ENCODE measurements around the gene TRIAP1. TPM values are rescaled to one million over a fixed set of nuclear protein-coding genes. Genes with fewer than 3 reads are reported as not detected.

The TRIAP1 gene
- polyA plus RNA-seq, 1 of the 3 experiments (the other 2 are of a cell fraction): 34.1 TPM

DNA sequence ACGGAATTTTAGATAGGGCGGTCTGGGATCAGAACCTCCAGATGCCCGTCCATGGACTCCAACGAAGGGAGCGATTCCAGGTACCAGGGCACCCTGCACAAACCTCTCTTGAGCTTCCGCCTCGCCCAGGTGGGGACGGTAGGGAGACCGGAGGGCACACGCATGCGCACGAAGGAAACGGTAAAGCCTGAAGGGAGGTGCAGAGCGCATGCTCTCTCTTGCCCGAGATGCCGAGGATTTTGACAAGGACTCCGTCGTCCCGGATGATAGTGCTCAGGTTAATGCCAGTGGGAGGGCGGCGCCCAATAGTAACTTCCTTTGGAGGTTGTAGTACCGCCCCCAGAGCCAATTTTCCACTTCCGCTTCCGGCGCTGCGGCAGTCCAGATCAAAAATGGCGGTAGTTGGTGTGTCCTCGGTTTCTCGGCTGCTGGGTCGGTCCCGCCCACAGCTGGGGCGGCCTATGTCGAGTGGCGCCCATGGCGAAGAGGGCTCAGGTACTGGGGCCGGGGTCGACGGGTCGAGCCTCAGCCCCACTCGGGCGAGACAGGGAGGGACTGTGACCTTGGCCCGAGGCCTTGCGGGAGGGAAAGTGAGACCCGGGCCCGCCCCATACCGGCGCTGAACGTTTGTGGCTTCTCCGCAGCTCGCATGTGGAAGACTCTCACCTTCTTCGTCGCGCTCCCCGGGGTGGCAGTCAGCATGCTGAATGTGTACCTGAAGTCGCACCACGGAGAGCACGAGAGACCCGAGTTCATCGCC lies 8.3 kb downstream of the TRIAP1 start, which contains the start of gene COX6A1 (continued):
- TF ChIP-seq NFIC (IDR thresholded peaks at IDR 0.05; ENCODE audit: borderline replicate concordance): no peak
- TF ChIP-seq, protein P1, sequence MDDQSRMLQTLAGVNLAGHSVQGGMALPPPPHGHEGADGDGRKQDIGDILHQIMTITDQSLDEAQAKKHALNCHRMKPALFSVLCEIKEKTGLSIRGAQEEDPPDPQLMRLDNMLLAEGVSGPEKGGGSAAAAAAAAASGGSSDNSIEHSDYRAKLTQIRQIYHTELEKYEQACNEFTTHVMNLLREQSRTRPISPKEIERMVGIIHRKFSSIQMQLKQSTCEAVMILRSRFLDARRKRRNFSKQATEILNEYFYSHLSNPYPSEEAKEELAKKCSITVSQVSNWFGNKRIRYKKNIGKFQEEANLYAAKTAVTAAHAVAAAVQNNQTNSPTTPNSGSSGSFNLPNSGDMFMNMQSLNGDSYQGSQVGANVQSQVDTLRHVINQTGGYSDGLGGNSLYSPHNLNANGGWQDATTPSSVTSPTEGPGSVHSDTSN (IDR thresholded peaks at IDR 0.05): no peak
- peak; percentile 78 for TF ChIP-seq MXI1 (IDR thresholded peaks at IDR 0.05; ENCODE audit: low read depth, low read length)
- TF ChIP-seq YY1 (IDR thresholded peaks at IDR 0.05; ENCODE audit: low read depth): peak; percentile 96
- TF ChIP-seq, protein P2, sequence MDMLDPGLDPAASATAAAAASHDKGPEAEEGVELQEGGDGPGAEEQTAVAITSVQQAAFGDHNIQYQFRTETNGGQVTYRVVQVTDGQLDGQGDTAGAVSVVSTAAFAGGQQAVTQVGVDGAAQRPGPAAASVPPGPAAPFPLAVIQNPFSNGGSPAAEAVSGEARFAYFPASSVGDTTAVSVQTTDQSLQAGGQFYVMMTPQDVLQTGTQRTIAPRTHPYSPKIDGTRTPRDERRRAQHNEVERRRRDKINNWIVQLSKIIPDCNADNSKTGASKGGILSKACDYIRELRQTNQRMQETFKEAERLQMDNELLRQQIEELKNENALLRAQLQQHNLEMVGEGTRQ (IDR thresholded peaks at IDR 0.05; ENCODE audit: borderline replicate concordance, low read depth, low read length): no peak
- TF ChIP-seq FOXM1 (IDR thresholded peaks at IDR 0.05; ENCODE audit: low read depth): no peak
- peak; percentile 95 for TF ChIP-seq TAF1 (IDR thresholded peaks at IDR 0.05; ENCODE audit: borderline replicate concordance, low read depth, low read length)
- TF ChIP-seq FOXJ3 (CRISPR knock-in tag; IDR thresholded peaks at IDR 0.05): no peak
- no peak for TF ChIP-seq JUND (IDR thresholded peaks at IDR 0.05)
- TF ChIP-seq EZH2phosphoT487 (IDR thresholded peaks at IDR 0.05; ENCODE audit: borderline replicate concordance, low read depth): no peak
- peak; percentile 54; the same call in 1 of the 2 replicates for TF ChIP-seq MAX (IDR thresholded peaks at IDR 0.05; ENCODE audit: low read depth)
- no peak for TF ChIP-seq CTCF (IDR thresholded peaks at IDR 0.05)
- no peak for TF ChIP-seq USF1 (IDR thresholded peaks at IDR 0.05; ENCODE audit: borderline replicate concordance, low read depth)
- TF ChIP-seq, protein P3, sequence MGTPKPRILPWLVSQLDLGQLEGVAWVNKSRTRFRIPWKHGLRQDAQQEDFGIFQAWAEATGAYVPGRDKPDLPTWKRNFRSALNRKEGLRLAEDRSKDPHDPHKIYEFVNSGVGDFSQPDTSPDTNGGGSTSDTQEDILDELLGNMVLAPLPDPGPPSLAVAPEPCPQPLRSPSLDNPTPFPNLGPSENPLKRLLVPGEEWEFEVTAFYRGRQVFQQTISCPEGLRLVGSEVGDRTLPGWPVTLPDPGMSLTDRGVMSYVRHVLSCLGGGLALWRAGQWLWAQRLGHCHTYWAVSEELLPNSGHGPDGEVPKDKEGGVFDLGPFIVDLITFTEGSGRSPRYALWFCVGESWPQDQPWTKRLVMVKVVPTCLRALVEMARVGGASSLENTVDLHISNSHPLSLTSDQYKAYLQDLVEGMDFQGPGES (IDR thresholded peaks at IDR 0.05; ENCODE audit: low read depth, low read length): no peak
- TF ChIP-seq SIN3A (IDR thresholded peaks at IDR 0.05; ENCODE audit: borderline replicate concordance, low read depth, low read length): peak; percentile 65; the same call in 1 of the 2 replicates
- TF ChIP-seq RFX5 (IDR thresholded peaks at IDR 0.05; ENCODE audit: low read length): no peak
- TF ChIP-seq SMC3 (IDR thresholded peaks at IDR 0.05; ENCODE audit: low read depth, low read length): 0 out of 2 replicates have a peak, but pooled peaks have one; percentile 4
- peak; percentile 93 for TF ChIP-seq GABPA (IDR thresholded peaks at IDR 0.05; ENCODE audit: low read depth)
- TF ChIP-seq, protein P4, sequence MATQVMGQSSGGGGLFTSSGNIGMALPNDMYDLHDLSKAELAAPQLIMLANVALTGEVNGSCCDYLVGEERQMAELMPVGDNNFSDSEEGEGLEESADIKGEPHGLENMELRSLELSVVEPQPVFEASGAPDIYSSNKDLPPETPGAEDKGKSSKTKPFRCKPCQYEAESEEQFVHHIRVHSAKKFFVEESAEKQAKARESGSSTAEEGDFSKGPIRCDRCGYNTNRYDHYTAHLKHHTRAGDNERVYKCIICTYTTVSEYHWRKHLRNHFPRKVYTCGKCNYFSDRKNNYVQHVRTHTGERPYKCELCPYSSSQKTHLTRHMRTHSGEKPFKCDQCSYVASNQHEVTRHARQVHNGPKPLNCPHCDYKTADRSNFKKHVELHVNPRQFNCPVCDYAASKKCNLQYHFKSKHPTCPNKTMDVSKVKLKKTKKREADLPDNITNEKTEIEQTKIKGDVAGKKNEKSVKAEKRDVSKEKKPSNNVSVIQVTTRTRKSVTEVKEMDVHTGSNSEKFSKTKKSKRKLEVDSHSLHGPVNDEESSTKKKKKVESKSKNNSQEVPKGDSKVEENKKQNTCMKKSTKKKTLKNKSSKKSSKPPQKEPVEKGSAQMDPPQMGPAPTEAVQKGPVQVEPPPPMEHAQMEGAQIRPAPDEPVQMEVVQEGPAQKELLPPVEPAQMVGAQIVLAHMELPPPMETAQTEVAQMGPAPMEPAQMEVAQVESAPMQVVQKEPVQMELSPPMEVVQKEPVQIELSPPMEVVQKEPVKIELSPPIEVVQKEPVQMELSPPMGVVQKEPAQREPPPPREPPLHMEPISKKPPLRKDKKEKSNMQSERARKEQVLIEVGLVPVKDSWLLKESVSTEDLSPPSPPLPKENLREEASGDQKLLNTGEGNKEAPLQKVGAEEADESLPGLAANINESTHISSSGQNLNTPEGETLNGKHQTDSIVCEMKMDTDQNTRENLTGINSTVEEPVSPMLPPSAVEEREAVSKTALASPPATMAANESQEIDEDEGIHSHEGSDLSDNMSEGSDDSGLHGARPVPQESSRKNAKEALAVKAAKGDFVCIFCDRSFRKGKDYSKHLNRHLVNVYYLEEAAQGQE (IDR thresholded peaks at IDR 0.05; ENCODE audit: low read depth, low read length): peak; percentile 24; the same call in 1 of the 2 replicates
